Upper lobe of left lung (tissue), 6 donors: Measurements from ENCODE around the gene INPP4B. TPM values are rescaled to one million over a fixed set of nuclear protein-coding genes. Genes with fewer than 3 reads are reported as not detected.

Source experiments
- ATAC-seq, 2 donors: fragments of 200-7000 bp; cut with Tn5 transposase; one replicate each; pipeline ENCODE4 v1.9.1; 2022; ENCODE audit warnings: mild to moderate bottlenecking in 2 of 2, moderate library complexity in 2 of 2; ENCODE audit not compliant: low FRiP score in 2 of 2
- DNase-seq, 2 donors: peaks; one replicate each; pipeline ENCODE4 v3.0.0-alpha.2; 2019 to 2020
- H3K27ac ChIP-seq, 4 donors: fragments of 200-600 bp; sonication (generic); one replicate each; pipeline ENCODE4 v1.5.1; 2016 to 2019
- H3K27me3 ChIP-seq, 4 donors: fragments of 200-600 bp; sonication (generic); one replicate each; pipeline ENCODE4 v1.5.1; 2017 to 2019
- H3K36me3 ChIP-seq, 4 donors: fragments of 200-600 bp; sonication (generic); one replicate each; pipeline ENCODE4 v1.5.1; 2016 to 2019
- H3K4me1 ChIP-seq, 4 donors: fragments of 200-600 bp; sonication (generic); one replicate each; pipeline ENCODE4 v1.5.1; 2018 to 2019
- H3K4me3 ChIP-seq, 4 donors: fragments of 200-600 bp; sonication (generic); one replicate each; pipeline ENCODE4 v1.5.1; 2017 to 2019; ENCODE audit warnings: mild to moderate bottlenecking in 2 of 4, moderate library complexity in 1 of 4
- H3K9me3 ChIP-seq, 4 donors: fragments of 200-600 bp; sonication (generic); one replicate each; pipeline ENCODE4 v1.5.1; 2018 to 2019
- CTCF ChIP-seq, 6 experiments: fragments of 450-650 bp in 4 of 6; fragments of 200-600 bp in 2 of 6; sonication (generic) in 2 of 6; IDR thresholded peaks; one replicate each; pipeline ENCODE4 v1.5.1; 2016 to 2019; ENCODE audit warnings: antibody characterized with exemption in 6 of 6
- EP300 ChIP-seq, 4 donors: sonication (generic); formaldehyde crosslinking; IDR thresholded peaks; one replicate each; pipeline ENCODE4 v1.5.1; 2017; ENCODE audit warnings: antibody characterized with exemption in 4 of 4, control low read depth in 2 of 4
- POLR2A ChIP-seq, 4 donors: fragments of 450-650 bp; IDR thresholded peaks; one replicate each; pipeline ENCODE4 v1.5.1; 2016 to 2017; ENCODE audit warnings: antibody characterized with exemption in 4 of 4, mild to moderate bottlenecking in 2 of 4
- POLR2AphosphoS5 ChIP-seq, 2 donors: sonication (generic); formaldehyde crosslinking; IDR thresholded peaks; one replicate each; pipeline ENCODE4 v1.5.1; 2017; ENCODE audit warnings: antibody characterized with exemption in 2 of 2
- WGBS, 2 donors: methylation state at CpG; one replicate each; pipeline ENCODE4 v1.1.5; 2017 to 2018; 5-methylcytosine and 5-hydroxymethylcytosine counted together
- total RNA-seq, 6 donors: library from RNA; depleted of rRNA in 4 of 6; stranded (reverse); fragments of >200 nt in 4 of 6; gene quantifications; one replicate each; pipeline versions ENCODE4 v1.1.0 to v1.2.1, GENCODE V29; 2016 to 2021
- donor health status: DM: no; HTN: no; CAD: no; lungs with moderate emphysema.
- donor health status: DM: no; HTN: yes; CAD: no; lungs with severe emphysema.

INPP4B gene
- total RNA-seq, 6 donors from 2014 or later: 4.7 to 31.4 (median 10.4) TPM

GRCh38 chr4:142311916-142312315 lies 534.2 kb downstream of the INPP4B start:
- Histone ChIP-seq H3K36me3 (no peaks in the 10 kb centered on the region), H3K4me1 (peaks cover 0 to 4% (median 2%) of the 10 kb centered on the region in 4 donors), H3K4me3 (no peak overlapping the region), H3K27me3 (no peaks in the 10 kb centered on the region), H3K27ac (no peak overlapping the region), H3K9me3 (no peaks in the 10 kb centered on the region)
- no peak for DNase-seq
- WGBS, 2 donors: 72 to 74% methylated on average over 6 of the region's 6 CpGs
- no peak for ATAC-seq
- TF ChIP-seq POLR2AphosphoS5 (IDR thresholded peaks at IDR 0.05) (no peak), POLR2A (IDR thresholded peaks at IDR 0.05) (no peak), CTCF (IDR thresholded peaks at IDR 0.05) (no peak), EP300 (IDR thresholded peaks at IDR 0.05) (no peak)

DNA sequence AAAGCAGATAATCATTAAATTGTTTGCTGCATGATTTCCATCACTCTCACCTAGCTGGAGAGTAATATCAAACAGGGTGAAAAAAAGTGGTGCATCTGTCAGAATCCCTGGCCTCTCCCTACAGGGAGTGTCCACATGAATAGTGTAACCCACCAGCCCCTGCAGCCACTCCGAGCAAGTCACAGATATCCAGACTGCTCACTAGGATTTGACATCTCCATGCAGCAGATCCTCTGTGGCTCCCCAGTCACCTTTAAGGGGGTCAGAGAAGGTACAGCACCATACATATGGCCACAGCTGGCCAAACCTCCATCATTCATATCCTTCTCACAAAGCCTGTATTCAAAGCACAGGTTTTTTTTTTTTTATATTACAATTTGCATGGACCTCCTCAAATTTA lies 536.3 kb downstream of the INPP4B start:
- TF ChIP-seq EP300 (IDR thresholded peaks at IDR 0.05) (no peak), POLR2A (IDR thresholded peaks at IDR 0.05) (no peak), POLR2AphosphoS5 (IDR thresholded peaks at IDR 0.05) (no peak), CTCF (IDR thresholded peaks at IDR 0.05) (no peak)
- ATAC-seq: peak in 1 of 2 donors; percentile 51
- no peak overlapping the region for H3K27ac ChIP-seq

GRCh38 chr4:142307857-142308256 lies 538.2 kb downstream of the INPP4B start:
- TF ChIP-seq POLR2AphosphoS5 (IDR thresholded peaks at IDR 0.05) (no peak), CTCF (IDR thresholded peaks at IDR 0.05) (no peak), EP300 (IDR thresholded peaks at IDR 0.05) (no peak), POLR2A (IDR thresholded peaks at IDR 0.05) (no peak)
- H3K27me3 ChIP-seq: no peaks in the 10 kb centered on the region
- H3K36me3 ChIP-seq: no peaks in the 10 kb centered on the region
- H3K4me3 ChIP-seq: no peak overlapping the region
- H3K9me3 ChIP-seq: no peaks in the 10 kb centered on the region
- ATAC-seq (no peak), DNase-seq (no peak)
- no peaks in the 10 kb centered on the region for H3K4me1 ChIP-seq
- 73 to 78% methylated on average over 2 of the region's 2 CpGs for WGBS, 2 donors
- no peak overlapping the region for H3K27ac ChIP-seq

More for the DNA sequence above, 536.3 kb downstream of the INPP4B start:
- peaks cover 0 to 4% (median 2%) of the 10 kb centered on the region in 4 donors for H3K4me1 ChIP-seq
- H3K36me3 ChIP-seq: no peaks in the 10 kb centered on the region
- H3K4me3 ChIP-seq: no peak overlapping the region
- WGBS, 2 donors: 60 to 94% methylated on average over 1 of the region's 1 CpG
- DNase-seq: no peak
- H3K27me3 ChIP-seq: no peaks in the 10 kb centered on the region
- no peaks in the 10 kb centered on the region for H3K9me3 ChIP-seq

DNA sequence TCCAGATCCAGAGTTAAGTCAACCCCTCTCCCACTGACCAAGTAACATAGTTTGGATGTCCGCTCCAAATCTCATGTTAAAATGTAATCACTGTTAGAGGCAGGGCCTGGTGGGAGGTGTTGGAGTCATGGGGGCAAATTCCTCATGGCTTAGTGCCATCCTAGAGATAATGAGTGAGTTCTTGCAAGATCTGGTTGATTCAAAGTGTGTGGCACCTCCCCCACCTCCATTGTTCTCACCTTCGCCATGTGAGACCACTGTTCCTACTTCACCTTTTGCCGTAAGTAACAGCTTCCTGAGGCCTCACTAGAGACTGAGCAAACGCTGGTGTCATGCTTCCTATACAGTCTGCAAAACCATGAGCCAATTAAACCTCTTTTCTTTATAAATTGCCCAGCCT lies 548.8 kb downstream of the INPP4B start:
- TF ChIP-seq CTCF (IDR thresholded peaks at IDR 0.05): no peak
- no peak for TF ChIP-seq EP300 (IDR thresholded peaks at IDR 0.05)
- TF ChIP-seq POLR2AphosphoS5 (IDR thresholded peaks at IDR 0.05): no peak
- TF ChIP-seq POLR2A (IDR thresholded peaks at IDR 0.05): no peak
- no peaks in the 10 kb centered on the region for H3K36me3 ChIP-seq
- H3K9me3 ChIP-seq: no peaks in the 10 kb centered on the region
- no peaks in the 10 kb centered on the region for H3K27me3 ChIP-seq
- H3K4me1 ChIP-seq: no peaks in the 10 kb centered on the region
- 80 to 82% methylated on average over 4 of the region's 4 CpGs for WGBS, 2 donors
- no peak overlapping the region for H3K4me3 ChIP-seq
- H3K27ac ChIP-seq: no peak overlapping the region
- no peak for ATAC-seq
- no peak for DNase-seq

DNA sequence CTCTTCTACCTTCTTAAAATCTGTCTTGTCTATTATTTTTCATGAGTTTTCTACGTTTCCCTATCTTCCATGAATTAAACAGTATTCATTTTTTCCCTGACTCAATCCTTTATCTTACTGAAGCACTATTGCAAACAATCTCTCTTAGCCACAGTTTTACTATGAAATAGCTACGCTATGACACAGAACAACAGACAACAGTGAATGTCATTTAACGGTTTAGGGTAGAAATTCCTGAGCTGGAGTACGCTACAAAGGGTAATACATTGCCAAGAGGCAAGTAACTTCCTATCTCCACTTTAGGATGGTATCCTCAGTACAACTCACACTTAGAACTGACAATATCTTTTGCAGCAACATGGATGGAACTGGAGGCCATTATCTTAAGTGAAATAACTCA lies 552.6 kb downstream of the INPP4B start:
- ATAC-seq: no peak
- H3K4me3 ChIP-seq: no peak overlapping the region
- no peak overlapping the region for H3K27ac ChIP-seq

More for the DNA sequence above, 552.6 kb downstream of the INPP4B start:
- H3K9me3 ChIP-seq: no peaks in the 10 kb centered on the region
- H3K27me3 ChIP-seq: no peaks in the 10 kb centered on the region
- TF ChIP-seq POLR2AphosphoS5 (IDR thresholded peaks at IDR 0.05) (no peak), CTCF (IDR thresholded peaks at IDR 0.05) (no peak), EP300 (IDR thresholded peaks at IDR 0.05) (no peak), POLR2A (IDR thresholded peaks at IDR 0.05) (no peak)
- no peak for DNase-seq
- H3K4me1 ChIP-seq: no peaks in the 10 kb centered on the region
- WGBS, 2 donors: 84 to 87% methylated on average over 4 of the region's 4 CpGs
- H3K36me3 ChIP-seq: no peaks in the 10 kb centered on the region
